HepG2 (cell line): ENCODE data around the gene CCDC3. TPM values are rescaled to one million over a fixed set of nuclear protein-coding genes. Genes with fewer than 3 reads are reported as not detected.

Experiments
- DR1 ChIP-seq: sonication (generic); formaldehyde crosslinking; IDR thresholded peaks from 2 replicates; pipeline ENCODE4 v1.8.0; 2021; ENCODE audit warnings: mild to moderate bottlenecking, missing genetic modification reagents, inconsistent platforms
- FOXK1 ChIP-seq: sonication (generic); formaldehyde crosslinking; IDR thresholded peaks from 2 replicates; pipeline ENCODE4 v1.4.0; 2020; ENCODE audit warnings: low read depth, missing genetic modification reagents, borderline replicate concordance
- SMAD3 ChIP-seq: sonication (generic); formaldehyde crosslinking; IDR thresholded peaks from 2 replicates; pipeline ENCODE4 v1.4.0; 2020; ENCODE audit warnings: missing genetic modification reagents
- ZNF263 ChIP-seq: sonication (generic); formaldehyde crosslinking; IDR thresholded peaks from 2 replicates; pipeline ENCODE4 v1.4.0; 2020; ENCODE audit warnings: missing genetic modification reagents
- ZNF589 ChIP-seq: sonication (generic); formaldehyde crosslinking; conservative IDR thresholded peaks from 2 replicates; pipeline ENCODE4 v1.8.0; 2022; ENCODE audit warnings: mild to moderate bottlenecking, moderate library complexity, missing genetic modification reagents
- polyA plus RNA-seq, 8 experiments: library from polyadenylated mRNA; depleted of rRNA in 3 of 8; stranded (reverse) in 7 of 8; unstranded in 1 of 8; fragments of >200 nt; fragmentation: Illumina TruSeq in 4 of 8; extraction: Trizol in 4 of 8; gene quantifications; 2 replicates each; pipeline versions ENCODE4 v1.2.1 to v1.2.3, GENCODE V29; 2011 to 2016; ENCODE audit warnings: low read depth in 4 of 8, missing spikeins in 1 of 8, mixed read lengths in 1 of 8; ENCODE audit not compliant: insufficient read depth in 1 of 8
- total RNA-seq, 5 experiments: library from RNA; depleted of rRNA; stranded (reverse); fragments of >200 nt; fragmentation: Illumina TruSeq; extraction: Trizol; gene quantifications; 2 replicates each; pipeline ENCODE4 v1.2.3, GENCODE V29; 2016; ENCODE audit warnings: low read depth in 1 of 5
- TF ChIP-seq, protein P1 (sequence below): sonication (generic); formaldehyde crosslinking; IDR thresholded peaks from 2 replicates; pipeline ENCODE4 v1.4.0; 2020; ENCODE audit warnings: low read depth, missing genetic modification reagents
- TF ChIP-seq, protein P2 (sequence below): sonication (generic); formaldehyde crosslinking; IDR thresholded peaks from 2 replicates; pipeline ENCODE4 v1.8.0; 2022; ENCODE audit warnings: missing genetic modification reagents, mild to moderate bottlenecking, moderate library complexity, borderline replicate concordance

The CCDC3 gene
- total and polyA plus RNA-seq, 2 of the 13 experiments (the other 11 are each of a cell fraction or from before 2014, with no cell fraction given), result not detected

DNA sequence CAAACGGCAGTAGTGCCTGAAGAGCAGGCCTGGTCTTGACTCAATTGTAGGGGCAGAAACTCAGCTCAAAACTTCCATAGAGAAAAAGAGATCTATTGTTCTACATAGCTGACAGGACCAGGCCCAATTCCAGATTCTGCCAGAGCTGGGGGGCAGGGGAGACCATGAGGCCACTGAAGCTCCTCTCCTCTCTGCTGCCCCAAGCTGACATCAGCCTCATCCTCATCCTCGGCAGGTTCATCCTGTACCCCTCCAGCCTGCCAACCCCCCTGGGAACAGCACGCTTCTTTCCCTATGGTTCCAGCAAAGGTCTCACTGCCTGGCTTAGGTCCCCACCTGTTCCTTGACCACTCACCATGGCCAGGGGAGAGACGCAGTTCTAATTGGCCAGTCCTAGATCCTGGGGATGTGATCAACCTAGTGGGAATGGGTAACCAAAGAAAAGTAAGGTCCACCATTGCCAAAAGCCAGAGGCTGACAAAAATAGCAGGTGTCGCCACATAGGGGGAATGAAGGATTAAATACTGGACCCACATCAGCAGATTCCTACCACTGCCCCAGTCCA, 42.9 kb downstream of the CCDC3 start (continued):
- TF ChIP-seq, protein P1, sequence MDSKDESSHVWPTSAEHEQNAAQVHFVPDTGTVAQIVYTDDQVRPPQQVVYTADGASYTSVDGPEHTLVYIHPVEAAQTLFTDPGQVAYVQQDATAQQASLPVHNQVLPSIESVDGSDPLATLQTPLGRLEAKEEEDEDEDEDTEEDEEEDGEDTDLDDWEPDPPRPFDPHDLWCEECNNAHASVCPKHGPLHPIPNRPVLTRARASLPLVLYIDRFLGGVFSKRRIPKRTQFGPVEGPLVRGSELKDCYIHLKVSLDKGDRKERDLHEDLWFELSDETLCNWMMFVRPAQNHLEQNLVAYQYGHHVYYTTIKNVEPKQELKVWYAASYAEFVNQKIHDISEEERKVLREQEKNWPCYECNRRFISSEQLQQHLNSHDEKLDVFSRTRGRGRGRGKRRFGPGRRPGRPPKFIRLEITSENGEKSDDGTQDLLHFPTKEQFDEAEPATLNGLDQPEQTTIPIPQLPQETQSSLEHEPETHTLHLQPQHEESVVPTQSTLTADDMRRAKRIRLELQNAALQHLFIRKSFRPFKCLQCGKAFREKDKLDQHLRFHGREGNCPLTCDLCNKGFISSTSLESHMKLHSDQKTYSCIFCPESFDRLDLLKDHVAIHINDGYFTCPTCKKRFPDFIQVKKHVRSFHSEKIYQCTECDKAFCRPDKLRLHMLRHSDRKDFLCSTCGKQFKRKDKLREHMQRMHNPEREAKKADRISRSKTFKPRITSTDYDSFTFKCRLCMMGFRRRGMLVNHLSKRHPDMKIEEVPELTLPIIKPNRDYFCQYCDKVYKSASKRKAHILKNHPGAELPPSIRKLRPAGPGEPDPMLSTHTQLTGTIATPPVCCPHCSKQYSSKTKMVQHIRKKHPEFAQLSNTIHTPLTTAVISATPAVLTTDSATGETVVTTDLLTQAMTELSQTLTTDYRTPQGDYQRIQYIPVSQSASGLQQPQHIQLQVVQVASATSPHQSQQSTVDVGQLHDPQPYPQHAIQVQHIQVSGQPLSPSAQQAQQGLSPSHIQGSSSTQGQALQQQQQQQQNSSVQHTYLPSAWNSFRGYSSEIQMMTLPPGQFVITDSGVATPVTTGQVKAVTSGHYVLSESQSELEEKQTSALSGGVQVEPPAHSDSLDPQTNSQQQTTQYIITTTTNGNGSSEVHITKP (CRISPR knock-in tag), result no peak
- no peak for TF ChIP-seq FOXK1 (CRISPR knock-in tag)
- TF ChIP-seq ZNF263 (CRISPR knock-in tag), result no peak
- TF ChIP-seq, protein P2, sequence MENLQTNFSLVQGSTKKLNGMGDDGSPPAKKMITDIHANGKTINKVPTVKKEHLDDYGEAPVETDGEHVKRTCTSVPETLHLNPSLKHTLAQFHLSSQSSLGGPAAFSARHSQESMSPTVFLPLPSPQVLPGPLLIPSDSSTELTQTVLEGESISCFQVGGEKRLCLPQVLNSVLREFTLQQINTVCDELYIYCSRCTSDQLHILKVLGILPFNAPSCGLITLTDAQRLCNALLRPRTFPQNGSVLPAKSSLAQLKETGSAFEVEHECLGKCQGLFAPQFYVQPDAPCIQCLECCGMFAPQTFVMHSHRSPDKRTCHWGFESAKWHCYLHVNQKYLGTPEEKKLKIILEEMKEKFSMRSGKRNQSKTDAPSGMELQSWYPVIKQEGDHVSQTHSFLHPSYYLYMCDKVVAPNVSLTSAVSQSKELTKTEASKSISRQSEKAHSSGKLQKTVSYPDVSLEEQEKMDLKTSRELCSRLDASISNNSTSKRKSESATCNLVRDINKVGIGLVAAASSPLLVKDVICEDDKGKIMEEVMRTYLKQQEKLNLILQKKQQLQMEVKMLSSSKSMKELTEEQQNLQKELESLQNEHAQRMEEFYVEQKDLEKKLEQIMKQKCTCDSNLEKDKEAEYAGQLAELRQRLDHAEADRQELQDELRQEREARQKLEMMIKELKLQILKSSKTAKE (CRISPR knock-in tag), result no peak
- TF ChIP-seq DR1, result no peak
- no peak for TF ChIP-seq ZNF589
- TF ChIP-seq SMAD3 (CRISPR knock-in tag), result no peak
